Suprapubic skin (tissue), 4 donors: Measurements from ENCODE around the gene KCNA4.

Experiments
- CTCF ChIP-seq, 2 donors: fragments of 200-600 bp in 1 of 2; fragments of 450-650 bp in 1 of 2; sonication (generic) in 1 of 2; IDR thresholded peaks; one replicate each; pipeline ENCODE4 v1.5.1; 2016 to 2019; ENCODE audit warnings: antibody characterized with exemption in 2 of 2, mild to moderate bottlenecking in 1 of 2, moderate library complexity in 1 of 2
- EP300 ChIP-seq: sonication (generic); formaldehyde crosslinking; IDR thresholded peaks from one replicate; pipeline ENCODE4 v1.6.1; 2017; ENCODE audit warnings: antibody characterized with exemption
- POLR2A ChIP-seq, 2 donors: fragments of 450-650 bp; IDR thresholded peaks; one replicate each; pipeline ENCODE4 v1.6.1; 2017; ENCODE audit warnings: antibody characterized with exemption in 2 of 2, mild to moderate bottlenecking in 2 of 2, moderate library complexity in 2 of 2
- POLR2AphosphoS5 ChIP-seq, 3 donors: sonication (generic); formaldehyde crosslinking; IDR thresholded peaks; one replicate each; pipeline ENCODE4 v1.6.1; 2017; ENCODE audit warnings: antibody characterized with exemption in 3 of 3

DNA sequence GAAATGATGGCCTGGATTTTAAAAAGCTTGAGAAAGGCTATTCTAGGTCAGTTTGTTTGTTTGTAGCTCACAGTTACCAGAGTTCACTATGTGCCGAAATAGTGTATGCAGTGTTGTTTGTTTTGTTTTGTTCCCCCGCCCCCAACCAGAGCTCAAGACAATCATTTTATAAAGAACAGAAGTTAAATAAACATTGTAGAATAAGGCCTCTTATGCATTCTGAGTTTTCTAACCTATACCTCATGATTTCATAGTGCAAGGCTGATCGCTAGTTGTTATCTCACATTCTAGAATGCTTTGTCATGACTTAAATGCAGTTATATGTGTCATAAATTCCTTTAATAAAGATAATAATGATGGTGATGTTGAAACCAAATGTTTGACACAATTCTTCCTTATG lies 7.8 kb downstream of the KCNA4 start:
- TF ChIP-seq POLR2A (IDR thresholded peaks at IDR 0.05) (no peak), CTCF (IDR thresholded peaks at IDR 0.05) (no peak), POLR2AphosphoS5 (IDR thresholded peaks at IDR 0.05) (no peak), EP300 (no peak)
